MCF 10A (cell line): ENCODE data around the gene DCHS2. TPM values are rescaled to one million over a fixed set of nuclear protein-coding genes. Genes with fewer than 3 reads are reported as not detected.

Experiments
- BruUV-seq: library from RNA; stranded (reverse); fragments of 400-500 nt; replicated peaks from 2 replicates; lab custom pipeline; 2021; lab: Mats Ljungman, UMichigan
- CTCF ChIA-PET: fragments of 300-600 bp; sonication (Branson Sonifier 250); formaldehyde crosslinking; extraction: SDS; loops from one replicate; lab custom pipeline; 2021; ENCODE audit warnings: antibody characterized with exemption, inconsistent platforms; lab: Yijun Ruan, JAX
- POLR2A ChIA-PET: fragments of 300-600, 350-650 bp; sonication (Branson Sonifier 250); formaldehyde crosslinking; extraction: SDS; loops from one replicate; lab custom pipeline; 2020; ENCODE audit warnings: antibody characterized with exemption, inconsistent platforms; lab: Yijun Ruan, JAX
- DNase-seq: peaks from one replicate; pipeline ENCODE4 v3.0.0-alpha.2; 2018; ENCODE audit not compliant: unreplicated experiment
- H3K27ac Mint-ChIP-seq: one replicate; pipeline ENCODE4 v1.8.0; 2022; ENCODE audit warnings: mild to moderate bottlenecking, low read depth, mixed read lengths; ENCODE audit not compliant: unreplicated experiment
- H3K27me3 Mint-ChIP-seq: one replicate; pipeline ENCODE4 v1.8.0; 2022; ENCODE audit warnings: mixed read lengths; ENCODE audit not compliant: insufficient read depth, unreplicated experiment
- H3K36me3 Mint-ChIP-seq: one replicate; pipeline ENCODE4 v1.8.0; 2022; ENCODE audit warnings: mild to moderate bottlenecking, moderate library complexity, mixed read lengths; ENCODE audit not compliant: insufficient read depth, unreplicated experiment
- H3K4me1 Mint-ChIP-seq: one replicate; pipeline ENCODE4 v1.8.0; 2022; ENCODE audit warnings: mixed read lengths; ENCODE audit not compliant: insufficient read depth, unreplicated experiment
- H3K4me3 Mint-ChIP-seq: one replicate; pipeline ENCODE4 v1.8.0; 2022; ENCODE audit warnings: mild to moderate bottlenecking, moderate library complexity, mixed read lengths; ENCODE audit not compliant: unreplicated experiment
- H3K9me3 Mint-ChIP-seq: one replicate; pipeline ENCODE4 v1.8.0; 2022; ENCODE audit warnings: mixed read lengths; ENCODE audit not compliant: unreplicated experiment
- intact Hi-C: fragments of 100-400 bp; cut with micrococcal nuclease; formaldehyde crosslinking; loops from 2 replicates; pipeline ENCODE4 v1.14.1; 2022
- total RNA-seq: library from RNA; stranded (reverse); gene quantifications from 2 replicates; pipeline ENCODE4 v1.2.3, GENCODE V29; 2022
- TF ChIP-seq, protein P1 (sequence below): fragments of 200-600 bp; IDR thresholded peaks from one replicate; pipeline ENCODE4 v1.8.0; 2022; ENCODE audit warnings: antibody characterized with exemption, mild to moderate bottlenecking; ENCODE audit not compliant: unreplicated experiment

The DCHS2 gene
- total RNA-seq, 1 experiment from 2014 or later = 0.02 TPM

DNA sequence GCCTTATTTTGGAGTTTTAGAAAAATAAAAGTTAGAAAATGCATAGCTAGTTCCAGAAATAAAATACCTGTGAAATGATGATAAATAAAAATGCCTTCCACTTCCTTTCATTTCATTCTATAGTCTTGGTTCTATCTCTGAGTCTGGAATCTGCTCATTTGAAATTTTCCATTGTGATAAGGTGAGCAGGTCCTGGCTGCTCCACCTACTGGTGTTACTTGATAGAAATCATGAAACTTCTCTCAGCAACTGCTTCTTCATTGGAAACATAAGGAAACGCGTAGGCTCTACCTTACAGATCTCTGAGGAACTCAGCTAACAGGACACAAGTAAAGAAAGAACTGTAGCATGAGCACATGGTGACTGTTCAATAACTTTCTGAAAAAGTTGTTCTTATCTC is 141.8 kb downstream of the DCHS2 start:
- H3K9me3 Mint-ChIP-seq = no peaks in the 10 kb centered on the region
- BruUV-seq = no TSS peak
- CTCF ChIA-PET = interaction anchor here (0.8 to 2.8 kb wide), 14 partner anchors 11 to 563 kb away, joined by 3 to 23 read pairs (median 4); no protein-coding TSS in a partner anchor
- H3K27ac Mint-ChIP-seq = no peak overlapping the region
- intact Hi-C loops = loop anchor here (1.0 kb wide), 1 partner anchor 564 kb away; no protein-coding TSS in a partner anchor
- POLR2A ChIA-PET = no interaction called here
- H3K27me3 Mint-ChIP-seq = no peaks in the 10 kb centered on the region
- peak; percentile 33 for DNase-seq
- H3K4me3 Mint-ChIP-seq = no peak overlapping the region
- TF ChIP-seq, protein P1, sequence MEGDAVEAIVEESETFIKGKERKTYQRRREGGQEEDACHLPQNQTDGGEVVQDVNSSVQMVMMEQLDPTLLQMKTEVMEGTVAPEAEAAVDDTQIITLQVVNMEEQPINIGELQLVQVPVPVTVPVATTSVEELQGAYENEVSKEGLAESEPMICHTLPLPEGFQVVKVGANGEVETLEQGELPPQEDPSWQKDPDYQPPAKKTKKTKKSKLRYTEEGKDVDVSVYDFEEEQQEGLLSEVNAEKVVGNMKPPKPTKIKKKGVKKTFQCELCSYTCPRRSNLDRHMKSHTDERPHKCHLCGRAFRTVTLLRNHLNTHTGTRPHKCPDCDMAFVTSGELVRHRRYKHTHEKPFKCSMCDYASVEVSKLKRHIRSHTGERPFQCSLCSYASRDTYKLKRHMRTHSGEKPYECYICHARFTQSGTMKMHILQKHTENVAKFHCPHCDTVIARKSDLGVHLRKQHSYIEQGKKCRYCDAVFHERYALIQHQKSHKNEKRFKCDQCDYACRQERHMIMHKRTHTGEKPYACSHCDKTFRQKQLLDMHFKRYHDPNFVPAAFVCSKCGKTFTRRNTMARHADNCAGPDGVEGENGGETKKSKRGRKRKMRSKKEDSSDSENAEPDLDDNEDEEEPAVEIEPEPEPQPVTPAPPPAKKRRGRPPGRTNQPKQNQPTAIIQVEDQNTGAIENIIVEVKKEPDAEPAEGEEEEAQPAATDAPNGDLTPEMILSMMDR = peak; percentile 51
- no peaks in the 10 kb centered on the region for H3K4me1 Mint-ChIP-seq
- no peaks in the 10 kb centered on the region for H3K36me3 Mint-ChIP-seq

GRCh38 chr4:154348657-154349056 is 142.9 kb downstream of the DCHS2 start:
- BruUV-seq = no TSS peak

DNA sequence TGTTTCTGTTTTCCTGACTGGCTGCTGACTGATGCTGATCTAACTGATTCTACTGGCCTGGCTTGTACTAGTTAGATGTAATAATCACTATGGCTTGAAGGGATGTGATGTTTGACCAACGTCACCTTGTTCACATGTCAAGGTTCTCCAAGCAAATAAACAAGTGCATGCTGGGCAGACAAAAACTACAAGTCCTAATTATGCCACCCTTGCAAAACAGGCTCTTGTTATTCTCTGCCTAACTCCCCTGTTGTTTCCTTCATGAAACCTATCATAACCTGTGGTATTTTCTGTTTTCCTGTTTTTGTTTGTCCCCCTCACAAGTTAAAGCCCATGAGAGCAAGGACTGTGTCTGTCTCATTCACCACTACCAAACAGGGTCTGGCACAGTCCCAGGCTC is 146.2 kb downstream of the DCHS2 start:
- Mint-ChIP-seq H3K36me3 (no peaks in the 10 kb centered on the region), H3K4me3 (no peak overlapping the region), H3K9me3 (no peaks in the 10 kb centered on the region), H3K4me1 (no peaks in the 10 kb centered on the region), H3K27me3 (no peaks in the 10 kb centered on the region), H3K27ac (no peak overlapping the region)
- ChIA-PET CTCF (interaction anchor here (0.6 to 1.9 kb wide), 2 partner anchors 15 to 1629 kb away, joined by 3 to 13 read pairs; no protein-coding TSS in a partner anchor), POLR2A (no interaction called here)
- no TSS peak for BruUV-seq
- DNase-seq = no peak
- intact Hi-C loops = no loop called here
- TF ChIP-seq, protein P1 = no peak

More at GRCh38 chr4:154348657-154349056, 142.9 kb downstream of the DCHS2 start:
- no peaks in the 10 kb centered on the region for H3K4me1 Mint-ChIP-seq
- TF ChIP-seq, protein P1 = no peak
- no peak overlapping the region for H3K27ac Mint-ChIP-seq
- intact Hi-C loops = no loop called here
- no peaks in the 10 kb centered on the region for H3K27me3 Mint-ChIP-seq
- no peak for DNase-seq
- ChIA-PET POLR2A (no interaction called here), CTCF (interaction anchor here (0.7 to 2.8 kb wide), 8 partner anchors 18 to 563 kb away, joined by 3 to 23 read pairs (median 4); no protein-coding TSS in a partner anchor)
- H3K36me3 Mint-ChIP-seq = no peaks in the 10 kb centered on the region
- H3K9me3 Mint-ChIP-seq = no peaks in the 10 kb centered on the region
- no peak overlapping the region for H3K4me3 Mint-ChIP-seq

DNA sequence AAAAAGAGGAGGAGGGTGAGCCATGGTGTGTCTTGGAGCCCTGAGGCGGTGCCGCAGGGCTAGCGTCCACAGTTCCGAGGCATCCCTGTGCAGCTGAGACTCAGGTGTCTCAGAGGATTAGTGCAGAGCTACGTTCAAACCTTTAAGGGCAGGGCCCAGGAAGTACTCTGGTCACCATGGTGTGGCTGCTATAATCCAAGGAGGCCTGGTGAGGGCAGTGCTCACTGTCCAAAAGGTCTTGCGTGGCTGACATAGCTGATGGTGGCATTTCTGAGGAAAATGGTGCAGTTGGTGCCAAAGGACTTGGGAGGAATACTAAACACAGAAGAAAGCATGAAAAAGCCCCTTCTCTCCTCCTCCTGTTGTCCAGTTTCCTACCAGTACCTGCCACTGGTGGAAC is 146.9 kb downstream of the DCHS2 start:
- peak; percentile 17 for DNase-seq
- no peaks in the 10 kb centered on the region for H3K36me3 Mint-ChIP-seq
- H3K27ac Mint-ChIP-seq = no peak overlapping the region
- TF ChIP-seq, protein P1 = no peak
- ChIA-PET POLR2A (no interaction called here), CTCF (interaction anchor here (0.9 to 1.9 kb wide), 2 partner anchors 10 to 14 kb away, joined by 3 to 13 read pairs; no protein-coding TSS in a partner anchor)
- no TSS peak for BruUV-seq
- no peak overlapping the region for H3K4me3 Mint-ChIP-seq
- H3K27me3 Mint-ChIP-seq = no peaks in the 10 kb centered on the region
- H3K9me3 Mint-ChIP-seq = no peaks in the 10 kb centered on the region
- intact Hi-C loops = no loop called here
- H3K4me1 Mint-ChIP-seq = no peaks in the 10 kb centered on the region
